Hematopoietic multipotent progenitor cell (in vitro differentiated cells): Measurements from ENCODE around the gene WNT8B. TPM values are rescaled to one million over a fixed set of nuclear protein-coding genes. Genes with fewer than 3 reads are reported as not detected.

Experiments used
- DNase-seq, 3 donors: peaks; one replicate each; pipeline ENCODE4 v3.0.0-alpha.2; 2011 to 2015; ENCODE audit warnings: low read depth in 2 of 3, low spot score in 2 of 3
- total RNA-seq: library from RNA; depleted of rRNA; stranded (reverse); fragments of >200 nt; gene quantifications from one replicate; pipeline ENCODE4 v1.2.3, GENCODE V29; 2012

The WNT8B gene
- total RNA-seq, 1 donor, result not detected

DNA sequence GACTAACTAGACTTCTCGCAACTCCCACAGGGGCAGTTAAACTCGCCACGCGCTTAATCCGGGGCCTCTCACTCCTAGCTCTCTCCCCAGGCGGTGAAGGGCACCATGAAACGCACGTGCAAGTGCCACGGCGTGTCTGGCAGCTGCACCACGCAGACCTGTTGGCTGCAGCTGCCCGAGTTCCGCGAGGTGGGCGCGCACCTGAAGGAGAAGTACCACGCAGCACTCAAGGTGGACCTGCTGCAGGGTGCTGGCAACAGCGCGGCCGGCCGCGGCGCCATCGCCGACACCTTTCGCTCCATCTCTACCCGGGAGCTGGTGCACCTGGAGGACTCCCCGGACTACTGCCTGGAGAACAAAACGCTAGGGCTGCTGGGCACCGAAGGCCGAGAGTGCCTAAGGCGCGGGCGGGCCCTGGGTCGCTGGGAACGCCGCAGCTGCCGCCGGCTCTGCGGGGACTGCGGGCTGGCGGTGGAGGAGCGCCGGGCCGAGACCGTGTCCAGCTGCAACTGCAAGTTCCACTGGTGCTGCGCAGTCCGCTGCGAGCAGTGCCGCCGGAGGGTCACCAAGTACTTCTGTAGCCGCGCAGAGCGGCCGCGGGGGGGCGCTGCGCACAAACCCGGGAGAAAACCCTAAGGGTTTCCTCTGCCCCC lies 19.5 kb downstream of the WNT8B start:
- DNase-seq, result peak; percentile 55 to 70 (median 68)

DNA sequence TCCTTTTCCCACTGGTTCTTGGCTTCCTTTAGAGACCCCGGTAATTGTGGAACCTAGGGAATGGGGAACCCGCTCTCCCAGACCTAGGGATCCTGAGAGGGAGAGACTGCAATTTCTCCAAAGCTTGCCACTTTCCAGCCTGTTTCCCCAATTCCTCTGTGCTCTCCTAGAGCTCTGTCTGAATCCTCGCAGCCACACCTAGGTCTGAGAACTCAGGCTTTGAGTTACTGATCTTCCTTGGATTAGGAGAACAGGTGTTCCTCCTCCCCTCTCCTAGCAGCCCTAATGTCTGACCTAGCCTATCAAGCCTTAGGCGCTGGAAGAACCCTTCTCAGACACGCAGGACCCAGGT lies 20.0 kb downstream of the WNT8B start:
- DNase-seq, result no peak

DNA sequence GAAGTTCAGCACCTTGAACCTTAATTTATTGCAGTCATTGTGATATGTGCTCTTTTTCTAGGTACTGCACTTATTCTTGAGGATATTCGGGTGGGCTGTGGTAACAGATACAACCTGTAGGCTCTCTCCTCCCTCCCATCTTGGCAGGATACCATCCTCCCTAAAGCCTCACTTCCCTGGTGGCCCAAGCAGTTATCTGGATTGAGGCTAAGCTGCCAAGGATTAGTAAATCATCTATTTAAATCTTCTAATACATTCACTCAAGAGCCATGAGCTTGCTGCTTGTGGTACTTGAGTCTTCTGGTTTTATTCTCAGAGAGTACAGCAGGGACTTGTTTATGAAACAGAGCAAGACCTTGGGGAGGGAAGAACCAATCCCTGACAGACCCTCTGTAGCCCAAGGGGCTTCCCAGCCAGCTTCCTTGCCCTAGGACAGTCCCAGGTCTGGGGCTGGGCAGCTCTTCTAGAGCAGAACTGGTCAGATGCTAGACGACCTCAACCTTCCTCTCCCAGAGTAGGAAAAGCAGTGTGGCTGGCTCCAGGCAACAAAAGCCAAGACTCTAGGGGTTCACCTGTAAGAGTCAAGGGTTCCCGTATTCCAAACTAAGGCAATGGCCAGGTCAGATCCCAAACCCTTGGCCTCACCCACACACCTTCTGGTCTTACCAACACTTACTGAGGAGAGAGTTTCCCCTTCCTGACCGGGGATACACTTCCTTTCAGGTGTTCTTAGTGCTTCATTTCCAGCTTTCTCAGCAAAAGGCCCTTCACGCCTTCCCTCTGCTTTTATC lies 21.3 kb downstream of the WNT8B start:
- no peak for DNase-seq

DNA sequence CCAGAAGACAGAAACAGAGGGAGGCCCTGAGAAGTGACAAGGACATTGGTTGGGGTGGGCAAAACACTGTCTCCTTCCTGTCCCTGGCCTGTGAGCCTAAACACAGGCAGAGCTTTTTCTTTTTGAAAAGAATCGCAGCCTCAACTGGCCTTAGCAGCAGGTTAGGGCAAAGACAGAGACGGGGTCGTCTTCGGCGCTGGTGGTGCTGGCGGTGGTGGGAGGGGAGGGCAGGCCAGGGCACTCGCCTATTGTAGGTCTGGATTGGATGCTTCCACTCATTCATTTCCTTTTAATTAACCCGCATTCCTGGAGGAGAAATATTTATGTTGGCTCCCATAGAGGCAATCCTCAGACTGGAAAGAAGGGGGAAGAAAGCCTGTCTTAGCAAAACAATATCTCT lies 22.6 kb downstream of the WNT8B start:
- DNase-seq, result no peak

DNA sequence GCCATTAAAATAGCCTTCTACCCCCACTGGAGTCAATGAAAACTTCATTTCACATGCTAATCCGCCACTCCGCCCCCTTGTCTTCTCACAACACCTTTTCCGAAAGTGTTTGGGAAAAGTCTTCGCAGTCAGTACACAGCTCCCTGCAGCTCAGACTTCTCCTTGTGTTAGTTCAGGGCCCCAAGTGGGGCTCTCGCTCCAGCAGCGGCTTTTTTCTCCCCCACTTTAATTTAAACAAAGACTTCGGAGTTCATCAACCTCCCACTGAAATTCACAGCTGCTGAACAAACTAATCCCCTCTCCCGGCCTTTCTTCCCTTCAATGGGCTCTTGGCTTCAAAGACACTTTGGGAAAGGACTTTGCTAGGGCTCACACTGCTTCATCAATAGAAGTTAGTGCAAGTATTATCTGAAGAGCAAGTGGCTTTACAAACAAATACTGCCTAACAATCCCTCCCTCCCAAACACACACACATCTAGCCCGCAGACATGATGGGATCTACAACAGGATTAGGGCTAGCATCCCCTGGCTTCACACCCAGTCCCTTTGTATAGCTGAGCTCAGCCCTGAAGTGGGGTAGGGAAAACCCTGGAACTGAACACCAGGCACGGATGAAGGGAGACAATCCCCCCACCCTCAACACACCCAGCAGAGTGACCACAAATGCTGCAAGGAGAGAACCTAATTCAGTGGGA lies 23.1 kb downstream of the WNT8B start:
- no peak for DNase-seq

DNA sequence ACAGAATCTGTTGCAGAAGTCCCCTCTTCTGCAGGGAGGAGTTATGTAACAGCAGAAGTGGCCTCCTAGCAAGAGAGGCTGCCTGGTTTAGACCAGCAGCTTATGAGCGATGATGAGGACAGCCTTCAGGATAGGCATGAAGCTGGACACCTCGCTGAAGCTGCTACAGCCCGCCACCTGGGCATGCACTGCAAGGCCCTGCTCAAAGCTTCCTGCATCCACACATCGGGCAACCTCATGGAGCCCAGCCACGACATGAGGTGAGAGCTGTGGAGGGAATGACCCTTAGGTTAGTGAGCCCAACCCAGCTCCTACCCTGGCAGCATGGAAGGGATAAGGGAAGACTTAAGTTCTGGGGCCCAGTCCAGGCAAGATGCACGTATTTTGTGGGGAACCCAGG lies 24.7 kb downstream of the WNT8B start:
- DNase-seq, result no peak

DNA sequence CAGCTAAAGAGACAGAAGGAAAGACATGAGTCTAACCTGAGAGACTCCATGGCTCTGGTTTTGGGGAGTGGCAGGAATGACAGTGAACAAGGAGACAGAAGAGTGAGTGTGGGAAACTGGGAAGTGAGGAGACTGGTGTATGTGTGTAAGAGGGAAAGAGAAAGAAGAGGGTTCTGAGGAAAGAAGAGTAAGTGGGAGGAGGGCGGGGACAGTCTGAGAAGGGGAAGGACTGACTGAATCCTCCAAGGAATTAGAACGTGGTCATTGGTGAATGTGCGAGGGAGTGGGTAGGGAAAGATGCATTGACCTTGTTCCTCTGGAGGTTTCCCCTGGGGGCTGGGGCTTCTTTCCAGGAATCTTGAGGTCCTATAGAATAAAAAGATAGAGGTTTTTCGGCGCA lies 26.6 kb downstream of the WNT8B start:
- no peak for DNase-seq

DNA sequence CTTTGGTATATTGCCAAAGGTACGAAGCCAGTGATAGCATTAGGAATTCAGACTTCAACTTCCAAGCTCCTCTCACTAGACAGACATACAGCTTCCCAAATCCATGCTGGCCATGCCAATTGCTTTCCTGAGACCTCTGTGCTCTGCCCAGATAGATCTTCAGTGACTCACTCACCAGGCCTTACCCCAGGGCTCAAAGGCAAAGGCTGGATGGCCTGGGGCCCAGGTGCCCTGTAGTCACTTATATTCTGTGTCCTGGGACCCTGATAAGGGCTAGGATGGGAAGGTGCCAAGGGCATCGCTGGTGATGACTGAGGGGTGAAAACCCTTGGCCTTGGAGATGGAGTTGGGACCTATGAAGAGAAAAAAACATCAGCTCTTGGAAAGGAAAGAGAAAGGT lies 27.7 kb downstream of the WNT8B start:
- no peak for DNase-seq

DNA sequence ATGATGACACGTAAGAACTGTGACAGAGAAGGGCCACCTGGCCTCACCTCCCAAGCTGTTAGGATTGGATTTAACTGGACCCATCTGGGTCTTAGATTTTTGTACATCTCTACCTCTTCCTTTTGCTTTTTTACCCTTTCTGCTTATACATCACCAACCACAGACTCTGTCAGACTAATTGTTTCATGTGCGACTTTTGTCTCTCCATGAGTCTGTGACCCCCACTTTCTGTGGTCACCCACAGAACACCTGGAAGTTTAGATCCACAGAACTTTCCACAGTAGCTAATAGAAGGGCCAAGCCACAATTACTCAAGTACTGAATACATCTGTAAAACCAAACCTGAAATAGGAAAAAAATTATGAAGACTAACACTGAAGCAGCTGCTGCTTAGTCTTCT lies 33.8 kb downstream of the WNT8B start:
- no peak for DNase-seq

DNA sequence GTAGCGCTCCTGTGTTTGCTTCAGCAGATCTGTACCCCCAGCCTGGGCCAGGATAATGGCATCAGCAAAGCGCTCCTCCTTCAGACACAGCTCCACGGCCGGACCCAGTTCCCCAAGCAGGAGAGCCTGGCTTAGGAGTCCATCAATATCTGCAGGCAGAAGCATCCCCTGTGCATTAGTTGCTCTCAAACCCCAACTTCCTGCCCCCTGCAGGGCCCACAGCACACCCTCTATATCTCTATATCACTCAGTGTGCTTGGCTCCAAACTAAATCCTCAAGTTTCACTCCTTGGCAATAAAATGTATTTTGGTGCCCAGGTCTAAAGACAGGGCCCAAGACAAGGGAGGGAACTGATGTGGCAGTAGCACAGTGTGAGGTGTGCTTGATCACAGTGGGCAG lies 35.2 kb downstream of the WNT8B start:
- no peak for DNase-seq

DNA sequence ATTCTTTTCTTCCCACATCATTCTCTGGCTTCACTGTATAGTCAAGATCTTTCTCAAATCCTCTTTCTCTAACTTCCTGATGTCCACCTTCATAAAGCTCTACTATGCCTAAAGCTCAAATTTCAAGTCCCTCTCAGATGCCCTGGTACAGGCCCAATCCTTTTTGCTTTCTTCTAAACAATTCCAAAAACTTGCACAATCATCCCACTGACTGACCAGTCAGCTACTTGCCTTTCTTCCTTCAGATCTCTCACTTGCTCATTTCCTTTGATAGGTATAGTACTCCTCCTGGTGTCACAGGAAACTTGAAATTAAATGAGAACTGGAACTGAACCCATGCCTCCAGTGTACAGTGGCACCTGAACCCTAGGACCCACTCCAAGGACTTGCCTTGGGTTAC lies 38.6 kb downstream of the WNT8B start:
- no peak for DNase-seq

DNA sequence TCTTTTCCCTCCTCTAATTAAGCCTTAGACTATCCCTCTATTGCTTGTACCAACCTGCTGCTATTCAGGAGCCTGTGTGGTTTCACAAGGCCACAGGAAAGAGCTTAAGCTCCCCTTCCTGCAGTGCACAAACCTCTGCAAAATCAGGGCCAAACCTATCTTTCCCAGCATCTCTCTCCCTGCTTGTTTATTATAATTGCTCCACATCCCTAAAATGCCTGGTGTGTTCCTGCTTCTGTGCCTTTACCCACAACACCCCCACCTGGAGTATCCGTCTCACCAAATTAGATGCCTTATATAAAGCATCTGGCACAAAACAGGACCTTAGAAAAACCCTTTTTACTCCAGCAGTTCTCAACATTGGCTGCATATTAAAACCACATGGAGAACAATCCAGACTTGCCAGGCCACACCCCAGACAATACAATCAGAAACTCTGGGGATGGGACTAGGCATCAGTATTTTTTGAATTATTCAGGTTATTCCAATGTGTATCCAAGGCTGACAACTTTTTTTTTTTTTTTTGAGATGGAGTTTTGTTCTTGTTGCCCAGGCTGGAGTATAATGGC lies 40.2 kb downstream of the WNT8B start:
- no peak for DNase-seq

DNA sequence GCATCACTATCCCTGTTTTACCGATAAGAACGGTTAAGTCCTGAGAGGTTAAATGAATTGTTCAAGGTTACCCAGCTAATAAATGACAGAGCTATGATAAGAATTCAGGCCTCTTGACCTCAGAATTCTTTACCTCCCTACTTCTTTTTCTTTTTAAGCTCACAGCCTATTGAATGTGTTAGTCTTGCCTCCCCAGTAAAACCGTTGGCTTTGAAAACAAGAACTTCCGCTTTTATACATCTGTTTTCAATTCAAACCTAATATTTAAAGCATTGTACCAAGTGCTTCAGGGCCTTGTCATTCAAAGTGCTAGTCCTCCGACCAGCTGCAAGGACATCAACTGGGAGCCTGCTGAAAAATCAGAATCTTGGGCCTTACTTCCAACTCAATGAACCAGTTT lies 41.3 kb downstream of the WNT8B start:
- no peak for DNase-seq

DNA sequence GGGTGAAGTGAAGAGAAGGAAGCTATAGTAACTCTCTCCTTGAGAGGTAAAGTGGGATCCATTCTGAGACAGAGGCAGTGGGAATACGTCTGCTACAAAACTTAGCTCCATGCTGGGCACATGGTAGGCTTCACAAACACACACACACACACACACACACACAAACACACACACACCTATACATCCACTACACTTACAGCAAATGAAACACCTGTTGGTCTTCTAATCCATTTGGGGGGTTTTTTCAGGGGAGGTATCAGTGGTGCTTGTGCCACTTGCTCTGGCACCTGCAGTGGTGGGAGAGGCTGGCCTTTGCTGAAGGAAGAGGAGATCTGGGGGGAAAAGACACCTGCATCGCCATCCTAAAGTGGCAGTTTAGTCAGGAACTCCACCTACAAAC lies 42.4 kb downstream of the WNT8B start:
- DNase-seq, result no peak

DNA sequence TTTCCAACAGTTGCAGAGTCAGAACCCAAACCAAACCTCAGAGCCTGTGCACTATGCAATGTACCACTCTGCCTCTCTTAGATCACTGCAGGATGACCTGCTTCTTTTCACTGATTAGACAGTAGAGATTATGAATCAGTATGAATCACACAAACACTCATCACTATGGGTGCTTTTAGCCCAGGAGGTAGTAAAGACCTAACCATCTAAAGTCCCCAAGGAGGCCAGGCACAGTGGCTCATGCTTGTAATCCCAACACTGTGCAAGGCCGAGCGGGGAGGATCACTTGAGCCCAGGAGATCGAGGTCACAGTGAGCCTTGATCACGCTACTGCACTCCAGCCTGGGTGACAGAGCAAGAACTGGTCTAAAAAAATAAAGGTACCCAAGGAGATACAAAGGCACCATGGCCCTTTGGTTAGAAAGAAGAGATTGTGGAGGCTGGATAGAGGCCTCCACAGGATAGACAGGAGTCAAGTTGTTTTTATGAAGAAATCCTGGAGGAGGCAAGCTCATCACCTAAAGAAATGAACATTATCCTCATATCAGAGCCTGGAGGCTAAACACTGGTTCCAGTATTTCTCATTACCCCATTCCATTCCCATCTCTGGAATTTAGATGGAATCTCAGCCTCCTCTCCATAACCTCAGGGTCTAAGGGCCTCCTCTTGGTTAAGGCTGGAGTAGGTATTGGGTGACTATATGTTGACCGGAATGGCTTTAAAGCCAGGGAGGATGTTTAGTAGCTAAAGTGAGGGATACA lies 44.0 kb downstream of the WNT8B start:
- DNase-seq, result no peak

DNA sequence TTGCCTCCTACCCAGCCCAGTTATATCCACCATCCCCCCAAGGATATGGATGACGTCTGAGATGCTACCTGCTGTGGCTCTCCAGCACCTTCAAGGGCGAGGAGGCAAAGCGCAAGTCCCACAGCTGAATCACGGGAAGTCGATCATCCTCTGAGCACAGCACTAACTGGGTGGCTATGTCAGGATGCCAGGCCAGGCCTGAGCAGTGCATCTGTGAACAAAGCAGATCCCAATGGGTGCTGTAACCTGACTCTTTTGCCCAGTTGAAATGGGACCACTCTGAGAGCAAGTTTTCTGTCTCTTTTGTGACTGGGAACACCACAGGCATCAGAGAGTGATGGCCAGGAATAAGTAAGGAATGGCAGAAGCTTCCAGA lies 44.5 kb downstream of the WNT8B start:
- DNase-seq, result no peak

DNA sequence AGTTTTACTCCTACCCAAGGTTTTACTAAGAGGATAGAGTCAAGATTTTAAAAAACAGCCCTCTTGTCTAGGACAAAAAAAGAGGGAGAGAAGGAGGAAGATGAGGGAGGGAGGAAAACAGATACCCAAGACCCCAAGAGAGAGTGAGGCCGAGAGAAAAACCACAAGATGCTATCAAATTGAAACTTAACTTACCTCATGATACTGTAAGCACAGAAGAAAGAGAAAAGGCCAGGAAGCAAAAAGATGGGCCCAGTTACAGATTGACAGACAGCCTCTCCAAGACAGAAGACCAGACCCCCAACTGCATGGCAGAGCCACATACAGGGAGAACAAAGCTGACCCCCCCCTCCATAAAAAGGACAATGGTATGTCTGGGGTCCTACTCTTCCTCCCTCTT lies 45.5 kb downstream of the WNT8B start:
- DNase-seq, result no peak

DNA sequence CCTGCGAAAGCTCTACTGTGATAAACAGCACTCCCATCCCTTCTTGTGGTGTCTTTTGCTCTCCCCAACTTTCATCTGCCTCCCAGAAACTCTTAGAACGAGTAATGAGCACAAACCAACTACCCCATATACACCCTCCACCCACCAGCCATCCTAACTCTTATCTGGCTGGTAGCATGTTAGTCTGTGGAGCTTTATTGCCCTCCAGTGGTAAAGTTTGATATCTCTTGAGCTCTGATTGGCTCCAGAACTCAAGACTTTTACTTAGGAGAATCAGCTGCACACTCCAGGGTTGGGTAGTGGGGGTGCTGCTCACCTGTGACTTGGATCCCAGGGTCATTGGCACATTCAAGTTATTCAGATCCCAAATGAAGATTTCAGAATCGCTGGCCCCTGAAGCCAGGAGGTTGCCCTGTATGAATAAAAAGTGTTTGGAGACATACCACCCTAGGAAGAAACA lies 45.9 kb downstream of the WNT8B start:
- peak; percentile 39 to 81 (median 59) for DNase-seq

DNA sequence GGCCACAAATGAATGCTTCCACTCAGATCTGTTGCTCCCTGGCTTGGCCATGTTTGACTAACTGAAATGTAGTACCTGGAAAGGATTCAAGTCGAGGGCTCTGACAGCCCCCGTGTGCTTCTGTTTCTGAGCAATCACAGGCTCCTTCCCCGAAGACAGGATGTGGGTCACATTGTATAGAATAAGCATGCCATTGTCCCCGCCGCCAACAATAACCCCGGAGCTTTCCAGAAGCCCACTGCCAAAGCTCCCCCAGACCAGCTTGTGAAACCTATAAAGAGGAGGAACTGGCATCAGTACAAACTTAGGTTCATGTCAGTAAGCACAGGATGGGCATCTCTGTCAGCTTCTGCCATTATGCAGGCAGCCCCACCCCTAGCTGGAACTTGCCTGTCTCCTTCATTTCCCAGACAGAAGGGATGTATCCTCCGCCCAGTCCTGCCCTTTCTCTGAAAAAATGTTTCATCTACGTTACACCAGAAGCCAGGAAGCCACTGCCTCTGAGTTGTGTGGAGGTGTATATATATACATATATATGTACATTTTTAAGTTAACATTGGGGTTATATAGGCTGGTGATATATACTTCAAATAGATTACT lies 46.5 kb downstream of the WNT8B start:
- no peak for DNase-seq

DNA sequence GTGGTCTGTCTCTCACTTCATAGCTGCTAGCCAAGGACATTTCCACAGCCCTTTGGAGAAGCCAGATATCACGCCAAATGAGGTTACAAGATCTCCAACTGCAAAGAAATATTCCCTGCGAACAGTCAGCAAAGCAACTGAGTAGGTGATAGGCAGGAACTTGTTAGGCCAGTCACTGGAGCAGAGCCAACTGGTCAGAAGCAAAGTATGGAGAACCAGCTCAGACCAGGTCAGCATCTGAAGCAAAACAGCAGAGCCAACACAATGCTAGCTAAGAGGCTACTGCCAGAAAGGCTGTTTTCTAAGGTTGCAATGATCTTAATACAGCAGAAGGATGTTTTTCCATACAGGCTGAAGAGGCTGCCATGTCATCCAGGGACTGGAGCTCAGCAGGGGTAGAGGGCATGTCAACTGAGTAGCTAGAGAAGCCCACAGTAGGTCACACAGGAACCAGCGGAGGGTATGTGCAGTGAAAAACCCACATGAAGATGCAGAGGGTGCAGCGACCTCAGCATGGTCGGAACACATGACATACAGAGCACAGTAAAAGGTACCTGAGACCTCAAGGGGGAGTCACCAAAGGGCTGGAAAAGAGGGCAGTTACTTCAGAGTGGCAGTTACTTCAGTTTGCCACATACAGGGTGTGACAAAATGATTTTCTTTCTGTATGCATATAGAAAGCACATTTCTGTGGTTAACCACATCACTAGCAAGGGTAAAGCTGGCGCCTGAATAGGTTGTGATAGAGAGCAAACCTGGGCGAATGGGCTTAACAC lies 47.9 kb downstream of the WNT8B start:
- peak in 2 of 3 donors; percentile 55 to 79 for DNase-seq
